ENCODE measurements around the gene PRAC2.

PRAC2 gene

DNA sequence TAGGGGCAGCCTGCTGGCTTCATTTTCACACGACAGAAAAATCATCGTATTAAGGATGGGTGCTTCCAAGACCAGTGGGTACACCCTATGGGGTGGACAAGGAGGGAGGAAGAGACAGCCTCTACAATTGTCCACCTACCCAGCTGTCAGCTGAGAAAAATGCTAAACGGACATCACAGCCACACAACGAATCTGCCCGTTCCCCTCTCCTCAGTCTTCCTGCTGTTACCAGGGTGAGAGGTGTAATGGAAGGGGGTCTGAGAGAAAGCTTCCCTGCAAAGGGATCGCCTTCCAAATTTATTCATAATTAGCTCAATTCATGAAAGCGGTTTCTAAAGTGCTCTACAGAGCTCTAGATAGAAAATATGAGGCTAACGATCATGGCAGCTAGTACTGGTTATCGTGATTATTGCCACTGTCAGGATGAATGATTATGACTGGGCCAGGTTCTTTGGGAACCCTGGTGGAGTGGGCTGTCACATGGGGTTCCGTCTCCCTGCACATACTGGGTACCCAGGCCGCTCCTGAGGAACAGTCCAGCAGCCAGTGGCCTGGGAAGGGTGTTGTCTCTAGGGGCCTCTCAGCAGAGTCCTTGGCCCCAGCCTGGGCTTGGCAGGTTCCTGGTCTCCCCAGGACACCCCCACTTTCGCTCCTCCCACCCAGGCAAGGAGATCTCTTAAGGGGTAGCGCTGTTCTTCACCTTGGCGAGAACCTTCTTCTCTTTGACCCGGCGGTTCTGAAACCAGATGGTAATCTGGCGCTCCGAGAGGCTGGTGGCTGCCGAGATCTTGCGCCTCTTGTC is 3.3 kb downstream of the PRAC2 start:
- TF ChIP-seq, protein P1, sequence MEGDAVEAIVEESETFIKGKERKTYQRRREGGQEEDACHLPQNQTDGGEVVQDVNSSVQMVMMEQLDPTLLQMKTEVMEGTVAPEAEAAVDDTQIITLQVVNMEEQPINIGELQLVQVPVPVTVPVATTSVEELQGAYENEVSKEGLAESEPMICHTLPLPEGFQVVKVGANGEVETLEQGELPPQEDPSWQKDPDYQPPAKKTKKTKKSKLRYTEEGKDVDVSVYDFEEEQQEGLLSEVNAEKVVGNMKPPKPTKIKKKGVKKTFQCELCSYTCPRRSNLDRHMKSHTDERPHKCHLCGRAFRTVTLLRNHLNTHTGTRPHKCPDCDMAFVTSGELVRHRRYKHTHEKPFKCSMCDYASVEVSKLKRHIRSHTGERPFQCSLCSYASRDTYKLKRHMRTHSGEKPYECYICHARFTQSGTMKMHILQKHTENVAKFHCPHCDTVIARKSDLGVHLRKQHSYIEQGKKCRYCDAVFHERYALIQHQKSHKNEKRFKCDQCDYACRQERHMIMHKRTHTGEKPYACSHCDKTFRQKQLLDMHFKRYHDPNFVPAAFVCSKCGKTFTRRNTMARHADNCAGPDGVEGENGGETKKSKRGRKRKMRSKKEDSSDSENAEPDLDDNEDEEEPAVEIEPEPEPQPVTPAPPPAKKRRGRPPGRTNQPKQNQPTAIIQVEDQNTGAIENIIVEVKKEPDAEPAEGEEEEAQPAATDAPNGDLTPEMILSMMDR (IDR thresholded peaks at IDR 0.05; ENCODE audit: low read depth, low read length, missing control alignments): no peak
- DNase-seq (ENCODE audit: extremely low read depth, low read depth): no peak
- H3K4me3 ChIP-seq (replicated peaks; ENCODE audit: low read depth, low read length): no peak overlapping the region

DNA sequence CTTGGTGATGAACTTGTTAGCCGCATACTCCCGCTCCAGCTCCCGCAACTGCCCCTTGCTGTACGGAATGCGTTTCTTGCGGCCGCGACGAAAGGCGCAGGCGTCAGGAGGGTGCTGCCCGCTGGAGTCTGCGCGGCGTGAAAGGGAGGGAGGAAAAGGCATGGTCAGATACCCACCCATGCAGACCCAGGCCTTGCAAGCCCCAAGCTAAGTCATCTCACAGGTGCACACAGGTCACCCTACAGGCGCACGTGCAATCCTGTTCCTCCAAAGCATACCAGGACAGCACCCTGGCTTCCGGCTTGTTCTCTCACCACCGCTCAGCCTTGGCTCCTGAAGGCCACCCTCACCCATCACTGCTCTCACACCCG is 3.9 kb downstream of the PRAC2 start:
- no peak overlapping the region for H3K4me3 ChIP-seq (replicated peaks; ENCODE audit: low read depth, low read length)
- no peak for DNase-seq (ENCODE audit: extremely low read depth, low read depth)
- TF ChIP-seq, protein P1 (IDR thresholded peaks at IDR 0.05; ENCODE audit: low read depth, low read length, missing control alignments): no peak

- TF ChIP-seq, protein P1 (IDR thresholded peaks at IDR 0.05; ENCODE audit: low read depth, low read length, missing control alignments): no peak
- no peak for DNase-seq (ENCODE audit: extremely low read depth, low read depth)
- no peak overlapping the region for H3K4me3 ChIP-seq (replicated peaks; ENCODE audit: low read depth, low read length)
Measured at GRCh38 chr17:48727415-48728175, 4.6 kb downstream of the PRAC2 start.

DNA sequence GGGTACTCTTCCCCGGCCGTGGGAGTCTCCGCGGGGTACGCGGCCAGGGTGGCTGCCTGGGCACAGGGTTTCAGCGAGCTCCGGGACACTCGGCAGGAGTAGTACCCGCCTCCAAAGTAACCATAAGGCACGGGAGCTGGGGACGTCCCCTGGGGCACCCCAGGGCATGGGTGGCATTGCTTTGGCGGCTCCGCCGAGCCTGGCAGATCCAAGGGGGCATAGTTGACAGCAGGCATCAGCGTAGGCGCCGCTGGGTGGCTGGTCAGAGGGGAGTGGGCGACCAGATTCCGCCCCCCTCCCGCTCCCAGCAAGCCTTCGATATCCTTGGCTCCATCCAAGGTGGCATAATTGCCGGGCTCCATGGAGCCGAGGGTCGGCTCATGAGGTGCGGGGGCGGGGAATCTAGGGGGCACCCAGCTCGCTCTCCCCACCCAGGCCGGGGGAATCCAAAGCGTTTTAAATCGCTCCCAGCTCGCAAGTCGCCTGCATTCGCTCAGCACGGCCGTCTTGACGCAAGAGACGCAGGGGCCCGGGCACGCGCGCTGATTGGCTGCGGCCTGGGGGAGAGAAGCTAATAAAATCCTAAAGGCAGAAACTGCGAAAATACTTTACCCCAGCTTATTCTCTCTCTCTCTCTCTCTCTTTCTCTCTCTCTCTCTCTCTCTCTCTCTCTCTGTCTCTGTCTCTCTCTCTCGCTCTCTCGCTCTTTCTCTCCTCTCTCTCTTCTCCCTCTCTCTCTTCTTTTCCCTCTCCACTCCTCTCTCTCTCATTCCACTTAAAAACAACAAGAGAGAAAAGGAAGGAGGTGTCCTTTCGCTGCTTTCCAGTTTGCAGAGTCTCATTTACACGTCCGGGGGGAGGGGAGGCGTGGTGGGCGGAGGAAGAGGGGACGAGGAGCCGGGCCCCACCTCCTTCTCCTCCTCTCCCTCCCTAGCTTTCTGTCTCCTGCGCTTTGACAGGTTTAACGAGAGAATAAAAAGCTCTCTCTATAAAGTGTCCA is 5.5 kb downstream of the PRAC2 start, which contains the start of gene HOXB13:
Gene HOXB13 (minus strand): TSS at position 519 of the 1,000 bp plus-strand sequence. CDS start 157 bp downstream, at position 362.
- TF ChIP-seq, protein P1 (IDR thresholded peaks at IDR 0.05; ENCODE audit: low read depth, low read length, missing control alignments): no peak
- DNase-seq (ENCODE audit: extremely low read depth, low read depth): no peak
- peak within 1 kb of the TSS; percentile 19 for H3K4me3 ChIP-seq (replicated peaks; ENCODE audit: low read depth, low read length)

DNA sequence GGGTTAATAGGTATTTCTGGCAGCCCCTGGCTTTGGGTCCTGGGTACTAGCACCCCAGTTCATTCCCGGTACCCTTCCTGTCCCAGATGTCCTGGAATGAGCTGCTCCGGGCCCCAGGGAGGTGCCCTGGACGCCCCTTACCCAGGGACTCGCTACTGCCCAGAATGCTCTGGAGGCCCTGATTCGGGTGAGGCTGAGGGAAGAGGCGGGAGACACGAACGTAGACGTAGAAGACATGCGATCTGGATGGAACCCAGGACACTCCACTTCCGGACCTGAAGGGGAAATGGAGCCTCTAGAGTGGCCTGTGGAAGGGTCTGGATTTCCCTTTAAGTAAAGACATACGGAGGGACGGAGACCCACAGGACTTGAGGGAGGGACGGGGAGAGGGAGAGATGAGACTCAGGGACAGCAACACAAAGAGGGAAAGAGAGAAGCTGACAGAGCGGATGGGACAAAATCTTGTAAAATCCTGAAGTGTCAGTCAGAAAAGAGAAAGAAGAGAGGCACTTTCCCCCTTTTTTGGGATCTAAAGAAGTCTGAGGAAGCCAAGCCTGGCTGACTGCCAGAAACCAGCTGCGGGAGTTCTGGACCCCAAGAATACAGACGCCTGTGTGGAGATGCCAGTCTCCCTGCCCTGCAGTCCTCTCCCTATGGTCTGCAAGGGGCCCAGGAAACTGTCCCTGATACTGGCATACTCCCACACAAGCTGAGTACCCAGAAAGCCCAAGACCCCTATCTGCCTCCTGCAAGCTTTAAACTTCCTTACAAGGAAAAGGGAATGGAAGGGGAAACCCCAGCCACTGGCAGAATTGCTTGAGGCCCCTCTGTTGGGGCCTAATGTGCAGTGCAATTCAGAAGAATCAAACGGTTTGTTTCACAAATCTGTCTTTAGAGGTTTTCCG is 6.6 kb downstream of the PRAC2 start:
- H3K4me3 ChIP-seq (replicated peaks; ENCODE audit: low read depth, low read length): no peak overlapping the region
- TF ChIP-seq, protein P1 (IDR thresholded peaks at IDR 0.05; ENCODE audit: low read depth, low read length, missing control alignments): no peak
- DNase-seq (ENCODE audit: extremely low read depth, low read depth): no peak
